Measurements from ENCODE around the gene PHF24. TPM values are rescaled to one million over a fixed set of nuclear protein-coding genes. Genes with fewer than 3 reads are reported as not detected.
A peak's percentile ranks its signal among the peaks of the same experiment; 100 is the strongest.
"Not testable (repeated sequence)": the region's sequence is repeated elsewhere in the genome, so short reads cannot be mapped to it uniquely, and the experiment has no call there.

PHF24 gene
- total RNA-seq, 2 experiments from 2014 or later: not detected

GRCh38 chr9:34996181-34996904 lies 38.3 kb downstream of the PHF24 start:
- Mint-ChIP-seq H3K4me3 (no peak overlapping the region), H3K9me3 (ENCODE audit: low read depth) (no peaks in the 10 kb centered on the region), H3K27me3 (no peaks in the 10 kb centered on the region), H3K36me3 (no peaks in the 10 kb centered on the region), H3K27ac (no peak overlapping the region), H3K4me1 (peaks cover 7% of the 10 kb centered on the region)
- CTCF ChIA-PET: interaction anchor here (2.9 kb wide), 1 partner anchor 12 kb away, joined by 16 read pairs; no protein-coding TSS in a partner anchor
- ATAC-seq (no peak), DNase-seq (no peak)

- H3K27ac Mint-ChIP-seq: no peak overlapping the region
- H3K36me3 Mint-ChIP-seq: no peaks in the 10 kb centered on the region
- H3K9me3 Mint-ChIP-seq (ENCODE audit: low read depth): no peaks in the 10 kb centered on the region
- H3K4me1 Mint-ChIP-seq: peaks cover 10% of the 10 kb centered on the region
- ATAC-seq (no peak), DNase-seq (no peak)
- CTCF ChIA-PET: interaction anchor here (0.6 to 1.2 kb wide), 2 partner anchors 12 to 403 kb away, joined by 3 to 4 read pairs; no protein-coding TSS in a partner anchor
- H3K4me3 Mint-ChIP-seq: no peak overlapping the region
- no peaks in the 10 kb centered on the region for H3K27me3 Mint-ChIP-seq
These were observed 38.8 kb downstream of the PHF24 start for GRCh38 chr9:34996905-34997279.

- H3K4me1 Mint-ChIP-seq: peaks cover 10% of the 10 kb centered on the region
- no peak overlapping the region for H3K27ac Mint-ChIP-seq
- CTCF ChIA-PET: interaction anchor here (0.6 to 1.3 kb wide), 3 partner anchors 12 to 403 kb away, joined by 3 to 4 read pairs (median 3); partner anchors contain the start of gene FANCG
These were observed 39.3 kb downstream of the PHF24 start for GRCh38 chr9:34997379-34997781.

GRCh38 chr9:34998266-34998665 lies 40.2 kb downstream of the PHF24 start:
- peaks cover 16% of the 10 kb centered on the region for H3K4me1 Mint-ChIP-seq
- ATAC-seq: no peak
- no peak for DNase-seq
- H3K4me3 Mint-ChIP-seq: no peak overlapping the region
- no peak overlapping the region for H3K27ac Mint-ChIP-seq
- no peaks in the 10 kb centered on the region for H3K9me3 Mint-ChIP-seq (ENCODE audit: low read depth)
- CTCF ChIA-PET: interaction anchor here (1.3 kb wide), 1 partner anchor 82 kb away, joined by 3 read pairs; the partner anchor contains the start of gene FANCG
- no peaks in the 10 kb centered on the region for H3K36me3 Mint-ChIP-seq
- H3K27me3 Mint-ChIP-seq: no peaks in the 10 kb centered on the region

More at GRCh38 chr9:34997379-34997781, 39.3 kb downstream of the PHF24 start:
- Mint-ChIP-seq H3K27me3 (no peaks in the 10 kb centered on the region), H3K4me3 (no peak overlapping the region), H3K9me3 (ENCODE audit: low read depth) (no peaks in the 10 kb centered on the region), H3K36me3 (no peaks in the 10 kb centered on the region)
- ATAC-seq (no peak), DNase-seq (no peak)

- H3K27me3 Mint-ChIP-seq: no peaks in the 10 kb centered on the region
- CTCF ChIA-PET: no interaction called here
- peaks cover 16% of the 10 kb centered on the region for H3K4me1 Mint-ChIP-seq
- H3K9me3 Mint-ChIP-seq (ENCODE audit: low read depth): no peaks in the 10 kb centered on the region
- no peaks in the 10 kb centered on the region for H3K36me3 Mint-ChIP-seq
- H3K4me3 Mint-ChIP-seq: no peak overlapping the region
- H3K27ac Mint-ChIP-seq: no peak overlapping the region
- no peak for DNase-seq
- no peak for ATAC-seq
These were observed 41.5 kb downstream of the PHF24 start for GRCh38 chr9:34999576-34999975.

GRCh38 chr9:35000535-35001284 lies 42.6 kb downstream of the PHF24 start:
- H3K4me1 Mint-ChIP-seq: peaks cover 16% of the 10 kb centered on the region
- no peak overlapping the region for H3K4me3 Mint-ChIP-seq
- no peak overlapping the region for H3K27ac Mint-ChIP-seq
- H3K27me3 Mint-ChIP-seq: no peaks in the 10 kb centered on the region
- CTCF ChIA-PET: interaction anchor here (1.2 kb wide), 1 partner anchor 18 kb away, joined by 4 read pairs; no protein-coding TSS in a partner anchor
- DNase-seq (no peak), ATAC-seq (no peak)
- H3K36me3 Mint-ChIP-seq: no peaks in the 10 kb centered on the region
- no peaks in the 10 kb centered on the region for H3K9me3 Mint-ChIP-seq (ENCODE audit: low read depth)

- peaks cover 16% of the 10 kb centered on the region for H3K4me1 Mint-ChIP-seq
- CTCF ChIA-PET: interaction anchor here (1.2 to 1.8 kb wide), 2 partner anchors 18 to 102 kb away, joined by 4 read pairs; no protein-coding TSS in a partner anchor
- H3K27ac Mint-ChIP-seq: no peak overlapping the region
- H3K9me3 Mint-ChIP-seq (ENCODE audit: low read depth): no peaks in the 10 kb centered on the region
- no peaks in the 10 kb centered on the region for H3K36me3 Mint-ChIP-seq
- ATAC-seq (no peak), DNase-seq (no peak)
- H3K4me3 Mint-ChIP-seq: no peak overlapping the region
- H3K27me3 Mint-ChIP-seq: no peaks in the 10 kb centered on the region
These were observed 43.2 kb downstream of the PHF24 start for GRCh38 chr9:35001285-35001677.

- DNase-seq (no peak), ATAC-seq (peak; percentile 23)
- no peaks in the 10 kb centered on the region for H3K36me3 Mint-ChIP-seq
- H3K27me3 Mint-ChIP-seq: no peaks in the 10 kb centered on the region
- H3K4me3 Mint-ChIP-seq: no peak overlapping the region
- no peak overlapping the region for H3K27ac Mint-ChIP-seq
- no peaks in the 10 kb centered on the region for H3K9me3 Mint-ChIP-seq (ENCODE audit: low read depth)
- CTCF ChIA-PET: interaction anchor here (1.2 to 1.8 kb wide), 3 partner anchors 17 to 102 kb away, joined by 4 to 5 read pairs (median 4); no protein-coding TSS in a partner anchor
- peaks cover 16% of the 10 kb centered on the region for H3K4me1 Mint-ChIP-seq
These were observed 43.9 kb downstream of the PHF24 start for GRCh38 chr9:35001803-35002502.

GRCh38 chr9:35002623-35003022 lies 44.5 kb downstream of the PHF24 start:
- no peaks in the 10 kb centered on the region for H3K9me3 Mint-ChIP-seq (ENCODE audit: low read depth)
- H3K27ac Mint-ChIP-seq: no peak overlapping the region
- CTCF ChIA-PET: interaction anchor here (1.5 to 1.8 kb wide), 2 partner anchors 18 to 103 kb away, joined by 4 to 5 read pairs; no protein-coding TSS in a partner anchor
- ATAC-seq (no peak), DNase-seq (no peak)
- H3K4me3 Mint-ChIP-seq: no peak overlapping the region
- H3K27me3 Mint-ChIP-seq: no peaks in the 10 kb centered on the region
- H3K4me1 Mint-ChIP-seq: peaks cover 16% of the 10 kb centered on the region
- peaks cover 1% of the 10 kb centered on the region for H3K36me3 Mint-ChIP-seq

GRCh38 chr9:35004299-35004698 lies 46.2 kb downstream of the PHF24 start:
- H3K27ac Mint-ChIP-seq; CTCF ChIA-PET; H3K4me3 Mint-ChIP-seq; H3K27me3 Mint-ChIP-seq; H3K9me3 Mint-ChIP-seq (ENCODE audit: low read depth); H3K36me3 Mint-ChIP-seq; ATAC-seq; DNase-seq: not testable (repeated sequence)
- peaks cover 16% of the 10 kb centered on the region for H3K4me1 Mint-ChIP-seq

GRCh38 chr9:35010351-35010958 lies 52.4 kb downstream of the PHF24 start:
- CTCF ChIA-PET: interaction anchor here (1.5 kb wide), 1 partner anchor 16 kb away, joined by 3 read pairs; no protein-coding TSS in a partner anchor
- no peak for ATAC-seq
- H3K27me3 Mint-ChIP-seq: no peaks in the 10 kb centered on the region

GRCh38 chr9:35014517-35014916 lies 56.4 kb downstream of the PHF24 start:
- no peaks in the 10 kb centered on the region for H3K27me3 Mint-ChIP-seq
- H3K9me3 Mint-ChIP-seq (ENCODE audit: low read depth): peaks cover 14% of the 10 kb centered on the region
- CTCF ChIA-PET: interaction anchor here (1.3 kb wide), 1 partner anchor 115 kb away, joined by 5 read pairs; no protein-coding TSS in a partner anchor
- no peak overlapping the region for H3K27ac Mint-ChIP-seq
- no peak overlapping the region for H3K4me3 Mint-ChIP-seq
- no peaks in the 10 kb centered on the region for H3K4me1 Mint-ChIP-seq
- no peak for DNase-seq
- peaks cover 22% of the 10 kb centered on the region for H3K36me3 Mint-ChIP-seq
- no peak for ATAC-seq

More at GRCh38 chr9:35010351-35010958, 52.4 kb downstream of the PHF24 start:
- peaks cover 27% of the 10 kb centered on the region for H3K36me3 Mint-ChIP-seq
- H3K4me3 Mint-ChIP-seq: no peak overlapping the region
- no peak for DNase-seq
- H3K27ac Mint-ChIP-seq: no peak overlapping the region
- H3K4me1 Mint-ChIP-seq: no peaks in the 10 kb centered on the region
- H3K9me3 Mint-ChIP-seq (ENCODE audit: low read depth): peaks cover 12% of the 10 kb centered on the region

GRCh38 chr9:35023443-35023842 lies 65.4 kb downstream of the PHF24 start:
- H3K36me3 Mint-ChIP-seq; H3K4me1 Mint-ChIP-seq; H3K27ac Mint-ChIP-seq; DNase-seq; H3K9me3 Mint-ChIP-seq (ENCODE audit: low read depth); CTCF ChIA-PET; H3K27me3 Mint-ChIP-seq; H3K4me3 Mint-ChIP-seq; ATAC-seq: not testable (repeated sequence)
